Sigmoid colon (tissue), 3 donors: ENCODE measurements around the gene MTA1.

Experiments
- CTCF ChIP-seq, 4 experiments: fragments of 450-650 bp in 3 of 4; fragments of 200-600 bp in 1 of 4; IDR thresholded peaks; one replicate each; pipeline ENCODE4 v1.5.1; 2016 to 2019; ENCODE audit warnings: antibody characterized with exemption in 4 of 4, mild to moderate bottlenecking in 3 of 4, moderate library complexity in 2 of 4
- POLR2A ChIP-seq, 2 donors: fragments of 450-650 bp; IDR thresholded peaks; one replicate each; pipeline ENCODE4 v1.6.1; 2016; ENCODE audit warnings: antibody characterized with exemption in 2 of 2, mild to moderate bottlenecking in 2 of 2, moderate library complexity in 2 of 2

- TF ChIP-seq POLR2A (IDR thresholded peaks at IDR 0.05) (no peak), CTCF (IDR thresholded peaks at IDR 0.05) (no peak)
Measured at GRCh38 chr14:105445901-105446845, 26.5 kb downstream of the MTA1 start.
